Heart left ventricle (tissue), 16 donors: ENCODE results near the gene JPH2. TPM values are rescaled to one million over a fixed set of nuclear protein-coding genes. Genes with fewer than 3 reads are reported as not detected.

ENCODE experiments used
- ATAC-seq, 4 donors: fragments of 200-7000 bp; cut with Tn5 transposase; one replicate each; pipeline ENCODE4 v1.9.1; 2020 to 2022; ENCODE audit warnings: moderate library complexity in 4 of 4, mild to moderate bottlenecking in 3 of 4, moderate number of reproducible peaks in 1 of 4
- DNase-seq, 5 donors: peaks; one replicate each; pipeline ENCODE4 v3.0.0-alpha.2; 2020
- H3K27ac ChIP-seq, 12 donors: fragments of 200-600 bp; sonication (generic) in 4 of 12; one replicate each; pipeline versions ENCODE4 v1.5.0 to v1.8.0; 2016 to 2022; ENCODE audit warnings: mild to moderate bottlenecking in 2 of 12
- H3K27me3 ChIP-seq, 9 donors: fragments of 200-600 bp; sonication (generic) in 2 of 9; one replicate each; pipeline versions ENCODE4 v1.5.1 to v1.8.0; 2016 to 2022; ENCODE audit warnings: mild to moderate bottlenecking in 3 of 9
- H3K36me3 ChIP-seq, 9 donors: fragments of 200-600 bp; sonication (generic) in 2 of 9; one replicate each; pipeline versions ENCODE4 v1.5.0 to v1.8.0; 2018 to 2022; ENCODE audit warnings: mild to moderate bottlenecking in 2 of 9
- H3K4me1 ChIP-seq, 12 donors: fragments of 200-600 bp; sonication (generic) in 4 of 12; one replicate each; pipeline versions ENCODE4 v1.5.0 to v1.8.0; 2016 to 2022; ENCODE audit warnings: mild to moderate bottlenecking in 3 of 12
- H3K4me3 ChIP-seq, 12 donors: fragments of 200-600 bp; sonication (generic) in 4 of 12; one replicate each; pipeline versions ENCODE4 v1.5.0 to v1.8.0; 2017 to 2022; ENCODE audit warnings: mild to moderate bottlenecking in 9 of 12, moderate library complexity in 4 of 12
- H3K9me3 ChIP-seq, 12 donors: fragments of 200-600 bp; sonication (generic) in 4 of 12; one replicate each; pipeline versions ENCODE4 v1.5.0 to v1.8.0; 2016 to 2022; ENCODE audit warnings: mild to moderate bottlenecking in 1 of 12
- POLR2A ChIP-seq, 2 donors: fragments of 450-650 bp; IDR thresholded peaks; one replicate each; pipeline ENCODE4 v1.6.1; 2017; ENCODE audit warnings: antibody characterized with exemption in 2 of 2, mild to moderate bottlenecking in 2 of 2, moderate library complexity in 2 of 2
- WGBS, 4 donors: extraction: QIAGEN DNeasy Blood & Tissue Kit in 2 of 4; methylation state at CpG; one replicate each; pipeline versions ENCODE4 v1.1.5 to v1.1.7; 2013 to 2018; 5-methylcytosine and 5-hydroxymethylcytosine counted together
- intact Hi-C, 10 donors: fragments of 100-400 bp; cut with DNase I; formaldehyde crosslinking; loops; one replicate each; pipeline versions ENCODE4 v1.11.1 to v1.14.2; 2022
- polyA plus RNA-seq, 2 donors: library from polyadenylated mRNA; stranded (reverse); fragments of 200-250 nt; gene quantifications; one replicate each; pipeline ENCODE4 v1.2.3, GENCODE V29; 2013
- total RNA-seq, 9 donors: library from RNA; depleted of rRNA in 2 of 9; stranded (reverse); fragments of >200 nt in 2 of 9; fragmentation: NEBNext Ultra II Directional in 3 of 9; extraction: Animal tissue kit (Norgen Biotek cat#: 25700) in 3 of 9; gene quantifications; one replicate each; pipeline versions ENCODE4 v1.1.0 to v1.2.4, GENCODE V29; 2016 to 2023
- TF ChIP-seq, protein P1 (sequence below), 12 donors: fragments of 200-600 bp; sonication (generic) in 4 of 12; IDR thresholded peaks; one replicate each; pipeline versions ENCODE4 v1.5.0 to v1.8.0; 2018 to 2022; ENCODE audit warnings: antibody characterized with exemption in 12 of 12, mild to moderate bottlenecking in 5 of 12
- donor health status: ischemic (EF 13 %, LVEDD 7.1; RV severe dilation, severe dysfunction).
- donor health status: healthy with polysubstance abuse.
- donor health status: DM: no; HTN: yes; CAD: no.
- donor health status: DM: no; HTN: no; CAD: no.
- donor health status: ischemic (EF 25% LVEDD 6.9; RV normal size, moderate dysfunction).
- donor health status: ischemic (EF 25% LVEDD 5.7; RV mildly dilated, moderate dysfunction).
- donor health status: healthy.
- donor health status: DM: yes; HTN: yes; CAD: no.
- donor health status: ischemic (EF 35%, LVEDD 5.7; RV mildly dilated, moderate dysfunction).
- donor health status: nonischemic (EF 11% LVEDD 7.7; RV severe dilation, severe dysfunction).
- donor health status: DM: yes; HTN: yes; CAD: no.
- donor health status: PGD.
- donor health status: ischemic (EF 29% LVEDD 5.4; RV normal size, mild dysfunction).
- donor health status: nonischemic (EF 23%, LVEDD 6.1; RV moderate dilation, normal function).

Gene JPH2
- total and polyA plus RNA-seq, 11 donors = 99.5 to 219 (median 155) TPM

DNA sequence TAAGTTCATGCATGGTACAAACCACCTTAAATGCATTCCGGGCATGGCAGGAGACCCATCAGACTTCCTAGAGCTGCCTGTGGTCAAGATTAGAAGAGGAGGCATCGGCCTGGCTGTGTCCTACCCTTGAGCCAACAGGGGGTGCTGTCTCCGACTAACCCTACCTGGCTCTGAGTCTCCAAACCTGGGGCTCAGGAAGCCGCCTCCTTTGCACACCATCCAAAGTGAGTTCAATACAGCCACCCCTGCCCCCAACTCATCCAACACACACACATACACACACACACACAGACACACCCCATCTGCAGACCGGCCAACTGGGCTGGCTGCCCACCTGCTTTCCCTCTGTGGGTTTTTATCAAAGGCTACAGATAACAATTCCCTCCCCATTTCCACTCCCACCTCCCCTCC lies 77.0 kb downstream of the JPH2 start:
- WGBS, 4 donors = 29 to 37% (median 35%) methylated on average over 4 to 5 of the region's 5 CpGs
- Histone ChIP-seq H3K9me3 (peaks cover 0 to 8% (median 0%) of the 10 kb centered on the region in 12 donors), H3K27ac (peak overlapping the region in 1 of 12 donors; percentile 75), H3K4me1 (peaks cover 0 to 45% (median 3%) of the 10 kb centered on the region in 12 donors), H3K4me3 (no peak overlapping the region), H3K36me3 (peaks cover 0 to 12% (median 0%) of the 10 kb centered on the region in 9 donors), H3K27me3 (peaks cover 0 to 4% (median 0%) of the 10 kb centered on the region in 9 donors)
- ATAC-seq (peak in 1 of 4 donors; percentile 27), DNase-seq (peak in 1 of 5 donors; percentile 30)
- intact Hi-C loops = loop anchor here in 3 of 10 donors (10.0 kb wide), 1 partner anchor 205 kb away; the partner anchor contains the start of gene FITM2 (in 3 of the 3)
- no peak for TF ChIP-seq POLR2A (IDR thresholded peaks at IDR 0.05)
- TF ChIP-seq, protein P1, sequence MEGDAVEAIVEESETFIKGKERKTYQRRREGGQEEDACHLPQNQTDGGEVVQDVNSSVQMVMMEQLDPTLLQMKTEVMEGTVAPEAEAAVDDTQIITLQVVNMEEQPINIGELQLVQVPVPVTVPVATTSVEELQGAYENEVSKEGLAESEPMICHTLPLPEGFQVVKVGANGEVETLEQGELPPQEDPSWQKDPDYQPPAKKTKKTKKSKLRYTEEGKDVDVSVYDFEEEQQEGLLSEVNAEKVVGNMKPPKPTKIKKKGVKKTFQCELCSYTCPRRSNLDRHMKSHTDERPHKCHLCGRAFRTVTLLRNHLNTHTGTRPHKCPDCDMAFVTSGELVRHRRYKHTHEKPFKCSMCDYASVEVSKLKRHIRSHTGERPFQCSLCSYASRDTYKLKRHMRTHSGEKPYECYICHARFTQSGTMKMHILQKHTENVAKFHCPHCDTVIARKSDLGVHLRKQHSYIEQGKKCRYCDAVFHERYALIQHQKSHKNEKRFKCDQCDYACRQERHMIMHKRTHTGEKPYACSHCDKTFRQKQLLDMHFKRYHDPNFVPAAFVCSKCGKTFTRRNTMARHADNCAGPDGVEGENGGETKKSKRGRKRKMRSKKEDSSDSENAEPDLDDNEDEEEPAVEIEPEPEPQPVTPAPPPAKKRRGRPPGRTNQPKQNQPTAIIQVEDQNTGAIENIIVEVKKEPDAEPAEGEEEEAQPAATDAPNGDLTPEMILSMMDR (IDR thresholded peaks at IDR 0.05) = peak in 7 of 12 donors; percentile 8 to 40 (median 19)

DNA sequence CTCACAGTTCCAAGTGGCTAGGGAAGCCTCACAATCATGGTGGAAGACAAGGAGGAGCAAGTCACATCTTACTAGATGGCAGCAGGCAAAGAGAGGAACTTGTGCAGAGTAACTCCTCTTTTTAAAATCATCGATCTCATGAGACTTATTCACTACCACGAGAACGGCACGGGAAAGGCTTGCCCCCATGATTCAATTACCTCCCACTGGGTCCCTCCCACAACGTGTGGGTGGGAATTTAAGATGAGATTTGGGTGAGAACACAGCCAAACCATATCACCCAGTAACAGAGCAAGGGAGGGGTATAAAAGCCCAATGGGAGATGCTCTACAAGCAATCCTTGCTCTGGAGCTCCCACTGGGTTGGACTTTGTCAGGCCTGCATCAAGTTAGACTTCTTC lies 80.4 kb downstream of the JPH2 start:
- Histone ChIP-seq H3K27ac (no peak overlapping the region), H3K27me3 (peaks cover 0 to 11% (median 0%) of the 10 kb centered on the region in 9 donors), H3K4me1 (peaks cover 0 to 19% (median 1%) of the 10 kb centered on the region in 12 donors), H3K4me3 (no peak overlapping the region), H3K36me3 (no peaks in the 10 kb centered on the region), H3K9me3 (peaks cover 0 to 26% (median 2%) of the 10 kb centered on the region in 12 donors)
- TF ChIP-seq POLR2A (IDR thresholded peaks at IDR 0.05) = no peak
- TF ChIP-seq, protein P1 (IDR thresholded peaks at IDR 0.05) = no peak
- DNase-seq (no peak), ATAC-seq (no peak)
- WGBS, 4 donors = 54 to 70% (median 61%) methylated on average over 5 of the region's 5 CpGs
- intact Hi-C loops = no loop called here

DNA sequence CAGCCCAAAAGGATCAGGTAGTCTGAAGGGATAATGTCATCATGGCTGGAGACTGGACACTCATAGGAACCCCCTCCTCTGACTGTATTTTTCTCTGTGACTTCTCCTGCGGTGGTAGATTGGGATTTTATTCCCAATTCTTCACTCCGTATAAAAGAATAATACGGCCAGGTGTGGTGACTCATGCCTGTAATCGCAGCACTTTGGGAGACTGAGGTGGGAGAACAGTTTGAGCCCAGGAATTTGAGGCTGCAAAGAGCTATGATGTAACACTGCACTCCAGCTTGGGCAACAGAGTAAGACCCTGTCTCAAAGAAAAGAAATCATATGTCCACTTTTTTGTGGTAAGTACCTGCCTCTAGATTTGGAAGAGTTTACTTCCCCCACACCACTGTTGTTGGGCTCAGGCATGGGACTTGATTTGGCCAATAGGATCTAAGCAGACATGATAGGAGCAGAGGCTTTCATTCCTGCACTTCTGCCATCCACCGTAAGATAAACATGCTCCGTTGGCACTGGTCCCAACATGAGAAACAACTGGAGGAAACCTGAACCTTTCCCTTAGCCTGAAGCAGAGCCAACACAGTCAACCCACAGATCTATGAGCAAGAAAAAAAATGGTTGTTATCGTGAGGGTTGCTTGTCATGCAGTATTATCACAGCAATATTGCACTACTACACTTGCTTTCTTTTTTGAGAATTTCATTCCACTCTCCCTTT lies 82.0 kb downstream of the JPH2 start:
- 40 to 57% (median 42%) methylated on average over 7 of the region's 7 CpGs for whole genome bisulfite sequencing, 4 donors
- H3K27ac ChIP-seq = no peak overlapping the region
- H3K9me3 ChIP-seq = peaks cover 0 to 26% (median 2%) of the 10 kb centered on the region in 12 donors
- peaks cover 0 to 14% (median 0%) of the 10 kb centered on the region in 9 donors for H3K27me3 ChIP-seq
- H3K36me3 ChIP-seq = no peaks in the 10 kb centered on the region
- ATAC-seq (peak in 2 of 4 donors; percentile 33 to 44), DNase-seq (no peak)
- no peak overlapping the region for H3K4me3 ChIP-seq
- peaks cover 0 to 13% (median 0%) of the 10 kb centered on the region in 12 donors for H3K4me1 ChIP-seq
- intact Hi-C loops = no loop called here
- TF ChIP-seq POLR2A (IDR thresholded peaks at IDR 0.05) = no peak
- TF ChIP-seq, protein P1 (IDR thresholded peaks at IDR 0.05) = no peak

DNA sequence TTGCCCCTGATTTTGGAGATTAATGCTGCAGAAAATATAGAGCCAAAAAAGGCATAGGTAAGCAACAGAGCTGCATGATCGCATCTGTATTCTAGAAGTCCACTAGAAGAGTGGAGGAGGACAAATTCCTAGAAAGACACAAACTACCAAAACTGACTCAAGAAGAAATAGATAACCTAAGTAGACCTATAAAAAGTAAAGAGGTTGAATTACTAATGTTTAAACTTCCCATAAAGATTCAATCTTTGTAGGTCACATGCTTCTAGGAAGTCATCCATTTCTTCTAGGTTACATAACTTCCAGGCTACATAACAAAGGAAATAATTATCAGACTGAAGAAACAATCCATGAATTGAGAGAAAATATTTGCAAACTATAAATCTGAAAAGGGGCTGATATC lies 84.4 kb downstream of the JPH2 start:
- H3K27me3 ChIP-seq = peaks cover 0 to 14% (median 0%) of the 10 kb centered on the region in 9 donors
- H3K4me1 ChIP-seq = peaks cover 0 to 17% (median 0%) of the 10 kb centered on the region in 12 donors
- WGBS, 4 donors = 88 to 98% (median 94%) methylated on average over 1 of the region's 1 CpG
- intact Hi-C loops = no loop called here
- ATAC-seq (no peak), DNase-seq (no peak)
- TF ChIP-seq, protein P1 (IDR thresholded peaks at IDR 0.05) = no peak
- no peaks in the 10 kb centered on the region for H3K36me3 ChIP-seq
- H3K9me3 ChIP-seq = peaks cover 0 to 19% (median 2%) of the 10 kb centered on the region in 12 donors
- no peak overlapping the region for H3K27ac ChIP-seq
- H3K4me3 ChIP-seq = no peak overlapping the region
